Measurements from ENCODE around the gene UFSP2.

- TF ChIP-seq POLR2A (IDR thresholded peaks at IDR 0.05): no peak
- no peak for TF ChIP-seq CTCF (IDR thresholded peaks at IDR 0.05)
- TF ChIP-seq POLR2AphosphoS5 (IDR thresholded peaks at IDR 0.05; ENCODE audit: insufficient read depth in 1 of 2, low read depth in 1 of 2): no peak
Observed at GRCh38 chr4:185405296-185405999, 20.3 kb downstream of the UFSP2 start.
